Vagina (tissue), 2 donors: ENCODE measurements around the gene TGFBR2.

Source experiments
- POLR2A ChIP-seq, 2 donors: fragments of 450-650 bp; IDR thresholded peaks; one replicate each; pipeline ENCODE4 v1.6.1; 2017; ENCODE audit warnings: antibody characterized with exemption in 2 of 2, mild to moderate bottlenecking in 2 of 2, moderate library complexity in 2 of 2
- POLR2AphosphoS5 ChIP-seq, 2 donors: sonication (generic); formaldehyde crosslinking; IDR thresholded peaks; one replicate each; pipeline ENCODE4 v1.9.0; 2017; ENCODE audit warnings: antibody characterized with exemption in 2 of 2, mild to moderate bottlenecking in 2 of 2, low read depth in 1 of 2; ENCODE audit not compliant: insufficient read depth in 1 of 2
- TF ChIP-seq, protein P1 (sequence below), 3 experiments: fragments of 450-650 bp in 2 of 3; fragments of 200-600 bp in 1 of 3; sonication (generic) in 1 of 3; IDR thresholded peaks; one replicate each; pipeline ENCODE4 v1.5.1; 2017 to 2019; ENCODE audit warnings: antibody characterized with exemption in 3 of 3, mild to moderate bottlenecking in 2 of 3, moderate library complexity in 2 of 3

DNA sequence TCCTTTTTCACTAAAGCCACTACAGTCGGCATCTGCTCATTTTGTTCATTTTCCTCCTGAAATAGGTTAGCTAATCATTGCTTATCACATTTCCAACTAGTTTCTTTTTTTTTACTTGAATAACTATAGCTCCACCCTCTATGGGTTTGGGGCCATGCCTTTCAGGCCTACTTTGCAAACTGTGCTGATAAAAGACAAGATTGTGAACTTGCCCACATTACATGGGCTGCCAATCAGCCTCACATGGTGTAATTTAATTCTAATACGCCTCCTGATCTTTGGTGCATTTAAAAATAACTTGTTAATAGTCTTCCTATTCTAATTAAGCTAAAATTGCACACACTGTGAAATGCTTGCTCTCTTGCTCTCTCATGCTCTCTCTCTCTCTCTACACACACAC is 90.5 kb downstream of the TGFBR2 start:
- TF ChIP-seq, protein P1, sequence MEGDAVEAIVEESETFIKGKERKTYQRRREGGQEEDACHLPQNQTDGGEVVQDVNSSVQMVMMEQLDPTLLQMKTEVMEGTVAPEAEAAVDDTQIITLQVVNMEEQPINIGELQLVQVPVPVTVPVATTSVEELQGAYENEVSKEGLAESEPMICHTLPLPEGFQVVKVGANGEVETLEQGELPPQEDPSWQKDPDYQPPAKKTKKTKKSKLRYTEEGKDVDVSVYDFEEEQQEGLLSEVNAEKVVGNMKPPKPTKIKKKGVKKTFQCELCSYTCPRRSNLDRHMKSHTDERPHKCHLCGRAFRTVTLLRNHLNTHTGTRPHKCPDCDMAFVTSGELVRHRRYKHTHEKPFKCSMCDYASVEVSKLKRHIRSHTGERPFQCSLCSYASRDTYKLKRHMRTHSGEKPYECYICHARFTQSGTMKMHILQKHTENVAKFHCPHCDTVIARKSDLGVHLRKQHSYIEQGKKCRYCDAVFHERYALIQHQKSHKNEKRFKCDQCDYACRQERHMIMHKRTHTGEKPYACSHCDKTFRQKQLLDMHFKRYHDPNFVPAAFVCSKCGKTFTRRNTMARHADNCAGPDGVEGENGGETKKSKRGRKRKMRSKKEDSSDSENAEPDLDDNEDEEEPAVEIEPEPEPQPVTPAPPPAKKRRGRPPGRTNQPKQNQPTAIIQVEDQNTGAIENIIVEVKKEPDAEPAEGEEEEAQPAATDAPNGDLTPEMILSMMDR (IDR thresholded peaks at IDR 0.05), result no peak
- no peak for TF ChIP-seq POLR2A (IDR thresholded peaks at IDR 0.05)
- TF ChIP-seq POLR2AphosphoS5 (IDR thresholded peaks at IDR 0.05; ENCODE audit: insufficient read depth in 1 of 2, low read depth in 1 of 2), result no peak
